ENCODE data around the gene ZFP62. TPM values are rescaled to one million over a fixed set of nuclear protein-coding genes. Genes with fewer than 3 reads are reported as not detected.

ZFP62 gene
- total RNA-seq, 1 experiment from 2014 or later: 6.7 TPM

GRCh38 chr5:180803181-180804128, 57.6 kb downstream of the ZFP62 start:
- in situ Hi-C loops (cut with HindIII; ENCODE audit: low pct_unique_long_range_greater_than_20kb, low sequenced_read_pairs): loop anchor here (5.0 kb wide), 1 partner anchor 34 kb away; no protein-coding TSS in a partner anchor
- no peak for DNase-seq (ENCODE audit: low read depth)

- peak; percentile 74 for DNase-seq (ENCODE audit: low read depth)
- in situ Hi-C loops (cut with HindIII; ENCODE audit: low pct_unique_long_range_greater_than_20kb, low sequenced_read_pairs): loop anchor here (5.0 kb wide), 1 partner anchor 35 kb away; no protein-coding TSS in a partner anchor
These were observed 58.5 kb downstream of the ZFP62 start, which contains the start of gene MGAT1 for GRCh38 chr5:180802325-180803180. Gene MGAT1, minus strand, starts transcription at chr5:180802806. Its CDS starts 9,835 bp downstream, at chr5:180792971.

- no peak for DNase-seq (ENCODE audit: low read depth)
- in situ Hi-C loops (cut with HindIII; ENCODE audit: low pct_unique_long_range_greater_than_20kb, low sequenced_read_pairs): loop anchor here (5.0 kb wide), 1 partner anchor 36 kb away; no protein-coding TSS in a partner anchor
These were observed 59.3 kb downstream of the ZFP62 start for GRCh38 chr5:180801596-180802324.

DNA sequence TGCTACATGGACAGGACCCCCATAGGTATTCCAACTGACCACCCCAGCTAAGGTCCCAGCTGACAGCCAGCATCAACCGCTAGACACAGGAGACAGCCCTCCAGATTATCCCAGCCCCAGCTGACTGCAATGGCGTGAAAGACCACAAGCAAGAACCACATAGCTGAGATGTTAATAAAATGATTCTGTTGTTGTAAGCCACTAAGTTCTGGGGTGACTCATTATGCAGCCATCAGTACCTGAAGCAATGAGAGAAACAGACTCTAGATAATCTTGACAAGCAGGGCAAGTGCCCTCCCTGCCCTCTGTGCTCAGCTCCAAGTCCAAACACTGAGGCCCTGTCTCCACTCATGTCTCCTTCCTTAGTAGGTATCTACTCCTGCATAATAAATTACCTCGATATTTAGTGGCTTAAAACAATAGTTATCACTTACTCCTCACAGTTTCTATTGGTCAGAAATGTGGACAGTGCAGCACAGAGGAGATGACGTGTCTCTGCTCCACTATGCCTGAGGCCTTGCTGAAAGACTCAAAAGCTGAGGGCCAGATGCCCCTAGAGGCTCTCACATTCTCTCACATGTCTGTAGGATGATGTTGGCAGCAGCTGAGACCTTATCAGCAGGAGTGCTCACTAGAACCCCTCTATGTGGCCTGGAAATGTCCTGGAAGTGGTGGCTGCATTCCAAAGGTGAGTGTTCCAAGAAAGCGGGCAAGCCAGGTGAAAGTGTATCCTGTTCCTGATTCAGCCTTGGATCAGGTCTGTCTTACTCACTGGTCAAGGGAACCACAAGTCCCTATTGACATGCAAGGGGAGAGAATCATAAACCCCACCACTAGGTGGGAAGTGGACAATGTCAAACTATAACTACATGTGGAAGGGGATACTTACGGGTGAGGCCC, 60.9 kb downstream of the ZFP62 start:
- in situ Hi-C loops (cut with HindIII; ENCODE audit: low pct_unique_long_range_greater_than_20kb, low sequenced_read_pairs): loop anchor here (5.0 kb wide), 1 partner anchor 37 kb away; no protein-coding TSS in a partner anchor

GRCh38 chr5:180799194-180799593, 61.9 kb downstream of the ZFP62 start:
- no peak for DNase-seq (ENCODE audit: low read depth)

More for the DNA sequence above, 60.9 kb downstream of the ZFP62 start:
- no peak for DNase-seq (ENCODE audit: low read depth)

GRCh38 chr5:180798193-180798592, 62.9 kb downstream of the ZFP62 start:
- in situ Hi-C loops (cut with HindIII; ENCODE audit: low pct_unique_long_range_greater_than_20kb, low sequenced_read_pairs): no loop called here
- no peak for DNase-seq (ENCODE audit: low read depth)

More at GRCh38 chr5:180799194-180799593, 61.9 kb downstream of the ZFP62 start:
- in situ Hi-C loops (cut with HindIII; ENCODE audit: low pct_unique_long_range_greater_than_20kb, low sequenced_read_pairs): no loop called here

Other genes starting within 250 kb of the ZFP62 start
- 2.3 TPM in 1 of 2 replicates, not detected in the other for gene FLT4, start 211.7 kb downstream of the ZFP62 start, total RNA-seq (2014; rRNA removed; shearing (Covaris generic); ENCODE audit: low replicate concordance)
- not detected in 2 replicates for gene OR2Y1, start 121.2 kb downstream of the ZFP62 start, total RNA-seq (2014; rRNA removed; shearing (Covaris generic); ENCODE audit: low replicate concordance)
- 155 and 157 TPM in 2 replicates for gene MGAT1, start 58.5 kb downstream of the ZFP62 start, total RNA-seq (2014; rRNA removed; shearing (Covaris generic); ENCODE audit: low replicate concordance)
- gene BTNL8, start 37.9 kb upstream of the ZFP62 start, total RNA-seq (2014; rRNA removed; shearing (Covaris generic); ENCODE audit: low replicate concordance): not detected in 2 replicates
- not detected in 2 replicates for gene BTNL3, start 127.6 kb upstream of the ZFP62 start, total RNA-seq (2014; rRNA removed; shearing (Covaris generic); ENCODE audit: low replicate concordance)
- not detected in 2 replicates for gene BTNL9, start 179.0 kb upstream of the ZFP62 start, total RNA-seq (2014; rRNA removed; shearing (Covaris generic); ENCODE audit: low replicate concordance)

Data from Caki2 (cell line).